NCI-H146 (cell line): ENCODE data around the gene TGFBRAP1.
"Not testable (repeated sequence)": the region's sequence is repeated elsewhere in the genome, so short reads cannot be mapped to it uniquely, and the experiment has no call there.

Source experiments
- DNase-seq: peaks from one replicate; lab custom pipeline; 2025; lab: John Stamatoyannopoulos, UW

The TGFBRAP1 gene

DNA sequence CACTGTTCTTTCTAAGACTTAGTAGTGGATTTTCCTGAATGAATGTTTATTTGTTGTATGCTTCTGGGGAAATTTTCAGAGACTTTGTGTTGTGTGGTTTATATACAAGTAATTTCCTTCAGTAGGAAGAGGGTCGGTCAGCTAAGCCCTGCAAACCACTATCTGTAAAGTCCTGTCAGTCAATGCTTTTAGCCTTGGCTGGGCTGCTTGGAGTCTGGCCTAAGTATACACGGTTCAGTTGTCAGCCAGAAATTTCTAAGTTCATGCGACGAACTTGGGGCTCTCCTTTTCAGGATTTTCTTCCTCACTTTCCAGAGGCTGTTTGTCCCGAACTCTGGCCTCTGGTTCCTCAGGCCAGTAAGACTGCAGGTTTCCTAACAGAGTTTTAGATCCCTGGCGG is 29.1 kb upstream of the TGFBRAP1 start:
- DNase-seq = no peak

DNA sequence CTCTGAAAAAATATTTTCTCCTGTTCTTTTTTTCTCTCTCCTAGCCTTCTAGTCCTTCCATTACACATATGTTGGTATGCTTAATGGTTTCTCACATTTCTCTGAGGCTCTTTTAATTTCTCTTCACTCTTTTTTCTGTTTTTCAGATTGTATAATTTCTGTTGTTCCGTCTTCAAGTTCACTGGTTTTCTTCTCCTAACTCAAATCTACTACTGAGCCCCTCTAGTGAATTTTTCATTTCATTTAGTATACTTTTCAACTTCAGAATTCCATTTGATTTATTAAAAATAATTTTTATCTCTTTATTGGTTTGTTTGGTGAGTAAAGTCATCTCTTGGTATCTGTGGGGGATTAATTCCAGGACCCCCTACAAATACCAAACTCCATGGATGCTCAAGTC is 27.6 kb upstream of the TGFBRAP1 start:
- no peak for DNase-seq

DNA sequence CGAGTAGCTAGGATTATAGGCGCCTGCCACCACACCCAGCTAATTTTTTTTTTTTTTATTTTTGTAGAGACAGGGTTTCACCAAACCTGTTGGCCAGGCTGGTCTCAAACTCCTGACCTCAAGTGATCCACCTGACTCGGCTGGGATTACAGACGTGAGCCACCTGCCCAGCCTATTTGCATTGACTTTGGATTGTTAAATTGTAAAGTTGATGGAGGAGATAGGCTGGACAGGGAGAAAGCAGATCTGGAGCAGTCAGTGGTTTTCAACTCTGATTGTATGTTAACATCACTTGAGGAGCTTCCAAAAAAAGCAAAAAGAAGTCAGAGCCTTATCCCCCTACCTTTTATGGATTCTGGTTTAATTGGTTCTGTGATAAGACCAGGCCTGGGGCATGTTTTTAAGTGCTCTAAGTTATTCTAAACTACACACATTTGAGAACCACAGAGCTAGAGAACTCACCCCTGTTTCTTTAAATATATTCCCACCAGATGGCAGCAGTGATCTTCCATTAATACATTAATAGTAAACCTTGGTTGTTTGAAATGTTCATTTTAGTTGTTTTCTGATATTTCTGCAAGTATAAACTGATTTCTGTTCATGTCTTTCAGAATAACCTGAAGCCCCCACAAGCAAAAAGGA is 15.3 kb upstream of the TGFBRAP1 start:
- peak; percentile 23 for DNase-seq

DNA sequence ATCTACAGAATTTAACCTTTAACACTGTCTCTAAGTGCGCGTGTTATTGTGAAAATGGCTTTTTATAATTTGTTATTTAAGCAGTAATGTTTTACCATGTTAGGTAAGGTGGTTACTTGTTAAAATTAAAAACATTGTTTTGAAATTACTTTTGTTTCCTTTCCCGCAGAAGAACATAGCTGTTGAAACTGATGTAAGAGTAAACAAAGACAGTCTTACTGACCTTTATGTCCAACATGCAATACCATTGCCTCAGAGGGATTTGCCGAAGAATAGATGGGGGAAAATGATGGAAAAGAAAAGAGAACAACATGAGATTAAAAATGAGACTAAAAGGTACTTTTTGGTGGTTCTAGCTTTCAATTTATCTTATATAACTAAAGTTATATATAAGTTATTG is 9.9 kb upstream of the TGFBRAP1 start:
- DNase-seq = no peak

DNA sequence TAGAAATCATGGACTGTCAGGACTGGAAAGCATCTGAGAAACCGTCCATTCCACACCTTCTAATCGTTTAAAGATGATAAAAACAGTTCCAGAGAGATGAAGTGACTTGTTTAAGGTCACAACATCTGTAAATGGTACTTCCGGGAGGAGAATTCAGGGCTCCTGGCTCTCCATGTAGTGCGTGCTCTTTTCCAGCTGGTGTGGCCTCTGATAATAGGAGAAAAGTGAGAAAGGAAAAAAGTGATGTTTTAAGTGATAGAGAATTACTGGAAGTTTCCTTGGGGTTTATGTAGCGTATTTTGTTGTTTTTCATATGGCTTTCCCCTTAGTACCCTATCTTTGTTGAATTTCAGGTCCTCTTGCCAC is 8.5 kb upstream of the TGFBRAP1 start:
- DNase-seq = no peak

DNA sequence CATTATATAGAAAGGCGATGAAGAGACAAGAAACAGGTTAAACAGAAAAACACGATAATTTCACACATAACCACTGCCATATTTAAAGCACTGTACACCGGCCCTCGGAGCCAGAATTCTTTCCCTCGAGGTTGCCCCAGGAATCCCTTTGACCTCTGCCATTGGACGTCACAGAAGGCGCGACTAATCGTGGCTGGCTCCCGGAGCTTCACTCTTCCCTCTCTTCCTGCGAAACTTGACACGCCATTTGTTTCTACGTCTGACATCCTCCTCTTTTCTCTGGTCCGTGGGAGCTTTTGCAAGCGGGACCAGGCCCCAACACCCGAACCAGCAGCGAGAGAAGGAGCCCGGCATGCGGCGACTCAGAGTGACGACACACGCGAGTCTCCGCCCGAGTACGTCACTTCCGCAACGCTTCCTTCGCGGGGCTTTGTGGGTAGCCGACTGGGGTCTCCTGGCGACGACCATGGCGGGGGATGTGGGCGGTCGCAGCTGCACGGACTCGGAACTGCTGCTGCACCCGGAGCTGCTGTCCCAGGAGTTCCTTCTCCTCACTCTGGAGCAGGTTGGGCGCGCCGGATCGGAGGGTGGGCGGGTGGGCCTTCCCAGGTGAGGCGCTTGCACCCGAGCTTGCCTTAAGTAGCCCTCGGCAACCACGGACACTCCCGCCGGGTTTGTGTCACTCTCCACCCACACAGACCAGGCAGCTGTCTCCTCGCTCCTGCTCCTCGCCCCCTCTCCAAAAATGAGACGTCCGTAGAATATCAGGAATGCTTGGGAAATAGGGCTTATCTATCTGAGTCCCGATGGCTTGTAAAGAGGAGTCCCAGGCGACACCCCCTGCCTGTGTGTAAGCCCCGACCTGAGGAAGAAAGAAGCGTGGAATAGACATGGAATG is 7.8 kb upstream of the TGFBRAP1 start, which contains the start of gene C2orf49:
C2orf49 (plus strand) TSS at position 419 of the 898 bp plus-strand sequence; CDS start at position 467, 48 bp downstream.
- peak; percentile 95 for DNase-seq

DNA sequence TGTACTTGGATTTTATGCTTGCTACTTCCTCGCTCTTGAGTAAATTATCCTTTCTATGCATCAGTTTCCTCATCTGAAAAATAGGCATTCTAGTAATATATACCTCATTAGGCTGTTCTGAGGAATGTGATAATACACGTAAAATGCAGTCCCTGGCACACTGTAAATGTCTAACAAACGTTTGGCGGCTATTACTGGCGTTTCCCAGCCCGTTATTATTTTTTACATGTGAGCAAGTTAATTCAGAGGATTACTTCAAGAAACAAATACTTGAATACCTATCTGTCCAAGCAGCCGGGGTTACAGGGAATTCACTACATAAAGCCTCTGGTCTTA is 7.2 kb upstream of the TGFBRAP1 start:
- DNase-seq = no peak

DNA sequence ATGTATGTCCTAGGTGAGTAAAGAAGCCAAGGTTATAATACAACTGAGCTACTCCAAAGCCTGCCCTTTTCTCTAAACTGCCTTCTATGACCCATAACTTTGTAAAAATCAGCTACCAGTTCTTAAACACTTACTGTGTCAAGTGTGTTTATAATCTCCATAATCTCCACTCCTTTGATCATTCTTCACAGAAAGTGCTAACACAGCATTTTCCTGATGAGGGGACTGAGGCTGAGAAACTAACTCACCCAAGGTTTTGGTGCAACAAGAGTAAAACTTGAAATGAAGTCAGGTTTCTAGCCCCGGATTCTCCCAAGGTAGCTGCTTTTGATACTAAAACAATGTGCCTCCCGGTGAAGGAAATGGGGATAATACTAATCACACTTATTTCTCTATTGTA is 5.9 kb upstream of the TGFBRAP1 start:
- no peak for DNase-seq

DNA sequence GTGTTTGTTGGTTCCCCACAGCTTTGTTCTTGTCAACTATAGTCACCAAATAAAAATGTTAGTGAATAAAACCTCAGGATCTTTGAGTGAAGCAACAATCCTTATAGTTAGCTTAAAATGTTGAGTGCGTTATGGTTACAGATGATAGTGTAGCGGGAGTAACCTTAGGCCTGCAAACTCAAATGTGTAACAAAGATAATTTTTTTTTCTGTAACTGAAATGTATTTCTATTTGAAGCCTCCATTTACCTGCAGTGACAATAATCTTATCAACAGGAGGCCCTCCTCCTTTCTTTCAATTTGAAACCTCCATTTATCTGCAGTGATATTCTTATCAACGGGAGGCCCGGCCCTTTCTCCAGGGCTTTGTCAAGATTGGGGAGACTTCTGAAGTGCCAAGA is 4.7 kb upstream of the TGFBRAP1 start:
- no peak for DNase-seq

DNA sequence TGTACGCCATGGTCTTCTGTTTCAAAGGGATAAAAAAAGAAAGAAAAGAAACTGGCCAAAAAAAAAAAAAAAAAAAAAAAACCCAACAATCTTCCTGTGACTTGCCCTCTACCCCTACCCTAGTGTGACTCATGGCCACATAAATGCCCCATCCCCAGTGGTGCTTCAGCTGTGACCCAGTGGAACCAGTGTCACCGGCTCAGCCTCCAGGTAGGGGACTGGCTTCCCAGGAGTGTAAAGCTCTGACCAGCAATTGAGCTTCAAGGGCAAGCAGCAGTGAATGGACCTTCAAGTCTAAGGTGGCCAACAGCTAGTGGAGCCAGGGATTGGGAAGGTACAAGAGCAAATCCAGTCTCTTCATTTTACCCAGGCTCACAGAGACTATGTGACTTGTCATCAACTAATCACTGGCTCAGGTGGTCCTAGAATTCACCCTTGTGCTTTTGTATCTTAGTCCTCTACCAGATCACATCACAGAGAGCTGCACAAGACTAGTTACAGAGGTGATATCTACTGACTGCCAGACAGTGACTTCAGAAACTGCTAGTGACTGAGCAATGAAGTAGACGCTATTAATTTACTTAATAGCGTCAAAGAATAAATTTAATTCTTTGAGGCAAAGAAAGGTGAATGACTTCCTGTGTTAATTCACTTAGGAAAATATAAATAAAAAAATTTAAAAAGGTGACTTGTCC is 1.3 kb upstream of the TGFBRAP1 start:
- no peak for DNase-seq

DNA sequence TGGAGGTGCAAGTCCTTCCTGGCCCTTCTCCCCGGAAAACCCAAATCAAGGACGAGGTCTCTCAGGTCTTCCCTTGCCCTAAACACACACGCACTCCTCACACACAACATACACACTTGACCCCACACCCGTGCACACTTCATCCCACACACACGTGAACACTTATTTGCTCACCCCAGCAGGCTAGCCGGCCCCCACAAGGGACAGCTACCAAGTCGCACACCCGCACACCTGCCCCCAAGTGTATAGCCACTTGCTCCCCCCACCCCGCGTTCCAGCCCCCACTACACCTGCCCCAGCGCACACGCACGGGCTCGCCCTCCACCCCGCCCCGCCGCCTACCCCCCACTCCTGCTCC is 359 bp downstream of the TGFBRAP1 start:
- peak; percentile 51 for DNase-seq

DNA sequence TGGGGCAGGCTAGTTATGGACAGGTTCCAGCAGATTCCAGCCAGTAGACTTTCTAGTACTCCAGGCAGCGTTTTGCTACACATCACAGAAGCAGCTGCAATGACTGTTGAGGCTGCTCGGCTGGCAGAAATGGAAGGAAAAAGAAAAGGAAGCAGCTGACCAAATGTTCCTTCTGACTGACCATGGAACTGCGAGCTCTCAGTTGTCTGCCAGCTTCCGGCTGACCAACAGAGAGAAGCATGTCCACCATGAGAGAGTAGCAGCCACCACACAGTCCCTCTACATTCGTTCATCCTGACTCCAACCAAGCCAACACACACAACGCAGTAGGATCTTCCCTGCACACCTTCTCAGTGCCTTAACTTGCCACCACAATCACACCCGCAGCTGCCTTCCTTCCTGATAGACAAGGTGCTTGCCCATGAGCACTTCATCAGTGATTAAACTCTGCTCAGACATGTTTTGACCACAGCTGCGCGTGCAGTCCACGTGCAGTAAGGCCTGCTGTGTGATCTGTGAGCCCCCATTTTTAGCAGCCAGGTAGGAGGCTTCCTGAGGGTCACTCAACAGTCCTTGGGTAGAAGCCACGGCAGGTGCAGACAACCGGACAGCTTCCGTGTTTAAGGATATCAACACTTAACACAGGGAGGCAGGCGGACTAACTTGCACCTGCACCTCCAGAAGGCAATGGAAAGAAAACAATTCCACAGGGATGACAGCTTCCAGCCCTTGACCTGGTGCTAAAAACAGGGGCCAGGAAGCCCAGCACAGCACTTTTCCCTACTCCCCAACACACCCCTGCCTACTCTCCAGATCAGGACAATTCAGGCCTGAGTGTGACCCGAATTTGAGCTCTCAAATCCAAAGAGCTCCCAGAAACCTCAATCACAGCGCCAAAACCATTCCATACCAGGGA is 996 bp downstream of the TGFBRAP1 start:
- DNase-seq = peak; percentile 69

DNA sequence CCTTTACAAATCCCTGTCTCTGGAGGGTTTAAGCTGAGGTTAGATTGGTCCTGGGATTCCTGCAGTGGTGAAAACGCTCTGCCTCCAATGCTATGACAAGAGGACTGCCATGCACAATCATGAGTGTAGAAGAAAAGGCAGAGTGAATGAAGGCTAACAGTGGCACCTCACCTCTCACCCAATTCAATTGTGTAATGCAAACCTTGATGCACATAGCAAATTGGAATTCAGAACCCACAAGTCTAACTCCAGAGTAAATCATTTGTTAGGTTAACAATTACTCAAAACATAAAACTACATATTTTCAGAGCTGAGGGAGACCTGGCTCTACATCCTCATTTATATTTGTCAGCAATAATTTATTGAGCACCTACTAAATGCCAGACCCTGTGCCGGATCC is 1.8 kb downstream of the TGFBRAP1 start:
- DNase-seq = no peak

DNA sequence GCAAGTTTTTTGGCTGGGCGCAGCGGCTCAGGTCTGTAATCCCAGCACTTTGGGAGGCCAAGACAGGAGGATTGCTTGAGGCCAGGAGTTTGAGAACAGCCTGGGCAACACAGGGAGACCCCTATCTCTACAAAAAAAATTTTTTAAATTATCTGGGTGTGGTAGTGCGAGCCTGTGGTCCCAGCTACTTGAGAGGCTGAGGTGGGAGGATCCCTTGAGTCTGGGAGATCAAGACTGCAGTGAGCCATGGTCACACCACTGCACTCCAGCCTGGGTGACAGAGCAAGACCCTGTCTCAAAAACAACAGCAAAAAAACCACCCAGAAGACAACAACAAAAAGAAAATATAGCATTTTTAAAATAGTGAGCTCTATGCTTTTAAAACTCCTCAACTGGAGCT is 2.3 kb downstream of the TGFBRAP1 start:
- DNase-seq = not testable (repeated sequence)

DNA sequence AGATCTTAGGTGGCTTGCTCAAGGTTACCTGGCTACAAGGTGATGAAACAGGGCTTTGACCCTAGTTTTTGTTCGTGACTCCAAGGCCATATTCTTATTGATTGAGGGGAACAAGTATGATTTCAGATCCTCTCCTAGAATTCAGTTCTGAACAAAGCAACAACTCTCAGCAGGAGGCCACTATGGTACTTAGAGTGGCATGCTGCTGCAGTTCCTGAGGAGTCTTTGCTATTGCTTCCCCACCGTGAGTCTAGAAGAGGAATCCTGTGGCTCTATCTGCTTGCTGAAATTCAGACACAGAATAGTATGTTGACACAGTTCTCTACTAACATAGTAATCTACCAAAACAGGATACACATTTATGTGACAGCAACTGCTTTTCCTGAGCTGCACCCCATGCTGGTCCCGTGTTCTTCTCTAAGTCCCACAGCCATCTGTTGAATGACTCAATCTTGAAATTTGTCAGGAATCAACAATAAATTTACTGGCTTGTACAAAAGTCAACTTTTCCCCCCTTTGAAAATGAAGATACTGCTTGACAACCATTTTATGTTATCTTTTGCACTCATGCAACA is 4.1 kb downstream of the TGFBRAP1 start:
- no peak for DNase-seq

DNA sequence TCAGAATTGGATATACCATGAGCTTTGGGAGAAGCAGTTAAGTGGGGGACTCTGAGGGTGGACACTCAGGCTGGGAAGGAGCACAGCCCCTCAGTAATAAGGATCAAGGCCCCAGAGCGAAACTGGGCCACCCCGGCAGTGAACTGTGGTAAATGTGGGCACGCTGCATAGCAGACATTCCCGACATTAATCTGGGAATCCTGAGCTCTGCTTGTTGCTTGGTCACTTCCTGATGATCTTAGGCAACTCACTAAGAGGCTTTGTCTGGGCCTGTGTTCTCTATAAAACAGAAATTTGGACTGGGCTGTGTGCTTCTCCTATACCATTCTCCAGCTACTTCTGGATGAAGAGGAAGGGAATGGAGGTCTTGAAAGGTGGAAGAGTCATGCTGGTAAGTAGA is 4.8 kb downstream of the TGFBRAP1 start:
- DNase-seq = no peak

DNA sequence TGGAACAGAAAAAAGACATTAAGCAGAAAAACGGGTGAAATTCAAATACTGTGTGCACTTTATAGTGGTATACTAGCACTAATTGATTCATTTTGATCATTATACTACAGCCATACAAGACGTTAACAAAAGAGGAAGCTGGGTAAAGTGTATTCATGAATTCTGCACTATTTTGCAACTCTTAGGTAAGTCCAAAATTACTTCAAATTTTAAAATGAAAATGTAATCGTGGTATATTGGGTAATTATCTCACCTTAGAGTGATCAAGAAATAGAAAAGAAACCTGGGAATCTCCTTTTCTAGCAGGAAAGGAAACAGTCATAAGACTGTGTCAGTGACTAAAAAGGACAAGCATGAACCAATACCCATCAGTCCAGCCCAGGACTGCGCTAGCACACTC is 5.4 kb downstream of the TGFBRAP1 start:
- no peak for DNase-seq

DNA sequence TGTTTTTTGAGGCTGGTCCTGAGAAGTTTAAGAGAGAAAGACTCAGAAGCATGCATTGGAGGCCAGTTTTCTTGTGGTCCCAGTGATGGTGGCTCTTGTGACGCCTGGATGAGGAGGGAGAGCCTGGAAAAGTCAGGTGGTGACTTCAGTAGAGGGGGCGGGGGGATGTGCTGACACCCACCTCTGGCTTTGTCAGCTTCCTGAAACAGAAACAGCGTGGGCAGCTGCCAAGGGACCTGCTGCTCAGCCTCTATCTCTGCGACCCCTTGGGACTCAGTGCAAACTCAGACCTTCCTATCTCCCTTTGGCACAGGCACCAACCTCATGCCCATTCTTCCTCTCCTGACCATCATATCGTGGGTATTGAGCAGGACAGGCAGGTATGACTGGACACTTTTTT is 6.4 kb downstream of the TGFBRAP1 start:
- no peak for DNase-seq

DNA sequence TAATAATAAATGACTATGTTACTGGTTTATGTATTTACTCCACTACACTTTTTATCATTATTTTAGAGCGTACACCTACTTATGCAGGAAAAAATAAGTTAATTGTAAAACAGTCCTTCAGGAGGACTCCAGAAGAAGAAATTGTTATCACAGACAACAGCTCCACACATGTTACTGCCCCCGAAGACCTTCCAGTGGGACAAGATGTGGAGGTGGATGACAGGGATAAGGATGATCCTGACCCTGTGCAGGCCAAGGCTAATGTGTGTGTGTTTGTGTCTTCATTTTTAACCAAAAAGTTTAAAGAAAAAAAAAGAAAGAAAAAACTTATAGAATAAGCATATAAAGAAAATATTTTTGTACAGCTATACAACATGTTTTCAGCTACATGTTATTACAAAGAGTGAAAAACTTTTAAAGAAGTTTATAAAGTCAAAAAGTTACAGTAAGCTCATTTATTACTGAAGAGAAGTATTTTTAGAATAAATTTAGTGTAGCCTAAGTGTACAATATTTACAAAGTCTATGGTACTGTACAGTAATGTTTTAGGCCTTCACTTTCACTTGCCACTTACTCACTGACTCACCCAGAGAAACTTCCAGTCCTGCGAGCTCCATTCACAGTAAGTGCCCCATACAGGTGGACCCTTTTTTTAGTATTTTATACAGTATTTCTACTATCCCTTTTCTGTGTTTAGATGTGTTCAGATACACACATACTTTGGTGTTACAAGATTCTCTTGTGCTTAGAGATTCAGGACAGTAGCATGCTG is 7.5 kb downstream of the TGFBRAP1 start:
- DNase-seq = no peak

DNA sequence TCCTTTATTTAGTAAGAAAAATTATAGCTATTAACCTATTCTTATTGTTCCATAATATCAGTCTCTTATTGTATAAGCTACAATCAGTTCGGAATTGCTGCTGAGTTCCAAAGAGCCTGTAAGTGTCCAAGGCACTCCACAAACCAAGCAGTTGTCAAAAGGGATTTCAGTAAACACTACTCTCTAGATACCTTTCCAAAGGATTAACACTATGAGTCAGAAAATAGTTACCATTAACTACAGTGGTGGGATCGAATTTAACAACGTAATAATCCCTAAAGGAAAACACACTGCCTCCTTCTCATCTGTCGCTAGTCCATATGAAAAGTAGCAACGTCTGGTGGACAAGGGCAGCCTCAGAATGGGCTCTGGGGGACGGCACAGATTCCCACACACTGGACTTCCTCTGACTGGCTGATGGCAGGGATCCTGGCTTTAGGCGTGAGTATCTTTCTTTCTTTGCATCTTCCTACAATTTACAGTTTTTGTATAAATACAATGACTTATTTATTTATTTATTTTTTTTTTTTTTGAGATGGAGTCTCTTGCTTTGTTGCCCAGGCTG is 8.8 kb downstream of the TGFBRAP1 start:
- no peak for DNase-seq

DNA sequence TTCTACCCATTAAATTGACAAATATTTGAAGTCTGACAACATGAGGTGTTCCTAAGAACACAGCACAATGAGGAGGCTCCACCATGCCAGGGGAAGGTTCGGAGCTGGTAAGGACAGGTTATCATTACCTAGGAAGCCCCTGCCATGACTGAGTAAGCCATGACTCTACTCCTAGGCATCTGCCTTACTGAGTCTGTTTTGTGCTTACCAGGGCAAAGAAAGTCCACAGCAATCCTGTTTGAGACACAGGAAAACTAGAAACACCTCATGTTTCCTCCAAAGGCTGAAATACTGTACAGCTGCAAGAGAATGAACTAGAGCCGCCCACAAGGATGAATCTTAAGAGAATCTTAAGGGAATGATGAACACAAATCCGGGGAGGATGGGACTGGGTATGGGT is 11.6 kb downstream of the TGFBRAP1 start:
- no peak for DNase-seq
